Uterine smooth muscle cell (primary cell): ENCODE measurements around the gene TATDN3. TPM values are rescaled to one million over a fixed set of nuclear protein-coding genes. Genes with fewer than 3 reads are reported as not detected.

Source experiments
- total RNA-seq: library from RNA; depleted of rRNA; stranded (reverse); fragments of >200 nt; gene quantifications from 2 replicates; pipeline ENCODE4 v1.2.3, GENCODE V29; 2014

Gene TATDN3, protein sequence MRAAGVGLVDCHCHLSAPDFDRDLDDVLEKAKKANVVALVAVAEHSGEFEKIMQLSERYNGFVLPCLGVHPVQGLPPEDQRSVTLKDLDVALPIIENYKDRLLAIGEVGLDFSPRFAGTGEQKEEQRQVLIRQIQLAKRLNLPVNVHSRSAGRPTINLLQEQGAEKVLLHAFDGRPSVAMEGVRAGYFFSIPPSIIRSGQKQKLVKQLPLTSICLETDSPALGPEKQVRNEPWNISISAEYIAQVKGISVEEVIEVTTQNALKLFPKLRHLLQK
- 15.9 and 16.3 TPM in 2 replicates for total RNA-seq

DNA sequence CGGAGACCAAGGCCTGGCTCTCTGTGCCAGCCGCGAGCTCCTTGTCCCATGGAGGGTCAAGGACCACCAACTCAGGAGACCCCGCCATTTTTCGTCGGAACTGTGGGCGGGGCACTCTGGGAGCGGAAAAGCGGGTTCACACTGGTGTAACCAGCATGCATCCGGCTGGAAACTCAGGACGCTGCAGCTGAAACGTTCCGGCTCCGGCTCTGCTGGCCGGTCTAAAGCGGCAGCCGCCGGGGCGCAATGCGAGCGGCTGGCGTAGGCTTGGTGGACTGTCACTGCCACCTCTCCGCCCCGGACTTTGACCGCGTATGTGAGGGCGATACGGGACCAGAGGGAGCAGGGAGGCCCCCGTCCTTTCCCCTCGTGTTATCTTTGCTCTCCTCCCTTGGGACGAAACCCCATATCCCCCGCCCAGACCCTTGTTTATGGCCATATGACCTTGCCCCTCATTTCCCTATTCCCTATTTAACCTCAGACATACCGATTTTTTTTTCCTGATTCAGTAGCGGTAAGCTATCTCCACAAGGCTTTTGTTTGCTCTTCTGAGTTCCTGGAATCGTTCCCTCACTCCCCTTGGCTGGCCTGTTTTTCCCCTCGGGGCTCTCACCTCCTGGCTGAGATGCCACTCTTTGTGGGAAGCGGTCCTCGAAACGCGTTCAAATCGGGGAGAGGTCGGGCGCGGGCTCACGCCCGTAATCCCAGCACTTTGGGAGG, at the start of gene TATDN3, which contains the start of gene NSL1:
Gene TATDN3, plus strand, starts transcription at position 219 of the 720 bp plus-strand sequence. Its CDS starts 28 bp downstream, at position 247.
Gene NSL1, minus strand, starts transcription at position 102 of the 720 bp plus-strand sequence. Its CDS starts 14 bp downstream, at position 88.

DNA sequence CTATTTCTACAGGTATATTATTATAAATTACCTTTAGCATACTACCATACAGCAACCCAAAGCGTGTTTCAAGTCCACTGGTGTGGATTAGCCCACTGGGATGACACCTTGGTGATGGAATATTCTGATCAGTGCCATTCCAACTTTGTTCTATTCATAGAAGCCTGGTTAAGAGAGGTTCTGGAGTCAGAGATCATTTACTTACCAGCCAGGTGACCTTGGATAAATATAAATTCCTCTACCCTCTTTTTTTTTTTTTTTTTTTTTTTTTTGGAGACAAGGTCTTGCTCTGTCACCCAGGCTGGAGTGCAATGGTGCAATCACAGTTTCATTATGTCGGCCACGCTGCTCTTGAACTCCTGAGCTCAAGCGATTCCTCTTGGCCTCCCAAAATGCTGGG, 55.9 kb downstream of the TATDN3 start, which contains the start of gene SPATA45:
Gene SPATA45, minus strand, starts transcription at position 101 of the 400 bp plus-strand sequence. CDS start 11,500 bp downstream, outside the sequence.

DNA sequence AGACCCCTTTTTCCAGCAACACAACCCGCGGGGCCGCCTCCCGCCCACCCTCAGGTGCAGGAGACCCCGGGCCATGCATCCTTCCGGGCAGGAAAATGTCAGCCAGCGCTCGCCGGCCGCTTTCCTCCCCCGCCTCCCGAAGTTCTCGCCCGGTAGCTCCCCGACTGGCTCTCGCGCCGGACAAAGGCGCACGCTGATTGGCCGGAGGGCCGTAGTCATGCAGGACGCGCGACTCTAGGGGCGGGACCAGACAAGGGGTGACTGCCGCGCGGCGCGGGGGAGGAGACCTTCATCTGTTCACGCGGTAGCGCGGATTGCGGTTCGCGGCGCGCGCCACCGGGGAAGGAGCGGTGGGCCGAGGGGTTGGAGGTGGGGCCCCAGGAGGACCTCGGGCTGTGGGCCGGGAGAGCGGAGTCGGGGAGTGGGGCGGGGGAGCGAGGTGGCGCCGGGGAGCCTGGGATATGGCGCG, 66.3 kb downstream of the TATDN3 start, which contains the start of gene FLVCR1:
Gene FLVCR1, plus strand, starts transcription at position 284 of the 469 bp plus-strand sequence. Its CDS starts 178 bp downstream, at position 462.

Other genes with a start within 250 kb of the TATDN3 start
- gene ATF3, start 183.1 kb upstream of the TATDN3 start, total RNA-seq = 4.6 and 9.1 TPM in 2 replicates
- 0.75 and 1.5 TPM in 2 replicates for gene BATF3, start 92.1 kb upstream of the TATDN3 start, total RNA-seq
- 18.6 and 34.2 TPM in 2 replicates for gene NSL1, start 117 bp upstream of the TATDN3 start, total RNA-seq
- gene SPATA45, start 55.8 kb downstream of the TATDN3 start, total RNA-seq = not detected in 2 replicates
- 13.7 and 17.4 TPM in 2 replicates for gene FLVCR1, start 66.4 kb downstream of the TATDN3 start, total RNA-seq
- 0.11 and 0.37 TPM in 2 replicates for gene VASH2, start 158.6 kb downstream of the TATDN3 start, total RNA-seq
- gene ANGEL2, start 224.0 kb downstream of the TATDN3 start, total RNA-seq = 56.0 and 56.7 TPM in 2 replicates